ENCODE measurements around the gene RFX2. TPM values are rescaled to one million over a fixed set of nuclear protein-coding genes. Genes with fewer than 3 reads are reported as not detected.

Gene RFX2
- total RNA-seq, 1 donor from 2014 or later: 2.4 TPM

- Histone ChIP-seq H3K27me3 (ENCODE audit: control insufficient read depth, insufficient read depth, low read length) (no peaks in the 10 kb centered on the region), H3K36me3 (ENCODE audit: control insufficient read depth, insufficient read depth, low read length) (peaks cover 3% of the 10 kb centered on the region), H3K4me3 (ENCODE audit: low read depth, low read length) (peak overlapping the region; percentile 92)
- no peak for TF ChIP-seq CTCF (IDR thresholded peaks at IDR 0.05; ENCODE audit: insufficient read depth, low read length, severe bottlenecking)
- FAIRE-seq (no peak), DNase-seq (ENCODE audit: low read depth) (no peak)
Observed at GRCh38 chr19:5976768-5977167, 133.5 kb downstream of the RFX2 start.

GRCh38 chr19:5975388-5975728 lies 134.9 kb downstream of the RFX2 start:
- TF ChIP-seq CTCF (IDR thresholded peaks at IDR 0.05; ENCODE audit: insufficient read depth, low read length, severe bottlenecking): no peak
- Histone ChIP-seq H3K27me3 (ENCODE audit: control insufficient read depth, insufficient read depth, low read length) (no peaks in the 10 kb centered on the region), H3K36me3 (ENCODE audit: control insufficient read depth, insufficient read depth, low read length) (peaks cover 3% of the 10 kb centered on the region), H3K4me3 (ENCODE audit: low read depth, low read length) (no peak overlapping the region)
- FAIRE-seq (no peak), DNase-seq (ENCODE audit: low read depth) (no peak)

- Histone ChIP-seq H3K27me3 (ENCODE audit: control insufficient read depth, insufficient read depth, low read length) (no peaks in the 10 kb centered on the region), H3K4me3 (ENCODE audit: low read depth, low read length) (no peak overlapping the region), H3K36me3 (ENCODE audit: control insufficient read depth, insufficient read depth, low read length) (peaks cover 3% of the 10 kb centered on the region)
- no peak for TF ChIP-seq CTCF (IDR thresholded peaks at IDR 0.05; ENCODE audit: insufficient read depth, low read length, severe bottlenecking)
- DNase-seq (ENCODE audit: low read depth) (peak; percentile 62), FAIRE-seq (no peak)
Observed at GRCh38 chr19:5974721-5975387, 135.4 kb downstream of the RFX2 start.

- no peaks in the 10 kb centered on the region for H3K27me3 ChIP-seq (ENCODE audit: control insufficient read depth, insufficient read depth, low read length)
- FAIRE-seq (no peak), DNase-seq (ENCODE audit: low read depth) (peak; percentile 54)
- no peak for TF ChIP-seq CTCF (IDR thresholded peaks at IDR 0.05; ENCODE audit: insufficient read depth, low read length, severe bottlenecking)
- H3K4me3 ChIP-seq (ENCODE audit: low read depth, low read length): no peak overlapping the region
- peaks cover 4% of the 10 kb centered on the region for H3K36me3 ChIP-seq (ENCODE audit: control insufficient read depth, insufficient read depth, low read length)
Observed at GRCh38 chr19:5973867-5974635, 136.2 kb downstream of the RFX2 start.

- FAIRE-seq (no peak), DNase-seq (ENCODE audit: low read depth) (no peak)
- peaks cover 4% of the 10 kb centered on the region for H3K36me3 ChIP-seq (ENCODE audit: control insufficient read depth, insufficient read depth, low read length)
- no peak overlapping the region for H3K4me3 ChIP-seq (ENCODE audit: low read depth, low read length)
- H3K27me3 ChIP-seq (ENCODE audit: control insufficient read depth, insufficient read depth, low read length): no peaks in the 10 kb centered on the region
- no peak for TF ChIP-seq CTCF (IDR thresholded peaks at IDR 0.05; ENCODE audit: insufficient read depth, low read length, severe bottlenecking)
Observed at GRCh38 chr19:5973376-5973775, 136.9 kb downstream of the RFX2 start.

All from bronchial epithelial cell (primary cell).